Lower leg skin (tissue), 3 donors: ENCODE data around the gene FAM153A.
"Not testable (repeated sequence)": the region's sequence is repeated elsewhere in the genome, so short reads cannot be mapped to it uniquely, and the experiment has no call there.

Experiments used
- POLR2A ChIP-seq, 2 donors: fragments of 450-650 bp; IDR thresholded peaks; one replicate each; pipeline ENCODE4 v1.6.1; 2016 to 2017; ENCODE audit warnings: antibody characterized with exemption in 2 of 2, mild to moderate bottlenecking in 1 of 2, moderate library complexity in 1 of 2
- TF ChIP-seq, protein P1 (sequence below), 3 donors: fragments of 450-650 bp; IDR thresholded peaks; one replicate each; pipeline ENCODE4 v1.5.1; 2016; ENCODE audit warnings: antibody characterized with exemption in 3 of 3, mild to moderate bottlenecking in 3 of 3, moderate library complexity in 2 of 3

DNA sequence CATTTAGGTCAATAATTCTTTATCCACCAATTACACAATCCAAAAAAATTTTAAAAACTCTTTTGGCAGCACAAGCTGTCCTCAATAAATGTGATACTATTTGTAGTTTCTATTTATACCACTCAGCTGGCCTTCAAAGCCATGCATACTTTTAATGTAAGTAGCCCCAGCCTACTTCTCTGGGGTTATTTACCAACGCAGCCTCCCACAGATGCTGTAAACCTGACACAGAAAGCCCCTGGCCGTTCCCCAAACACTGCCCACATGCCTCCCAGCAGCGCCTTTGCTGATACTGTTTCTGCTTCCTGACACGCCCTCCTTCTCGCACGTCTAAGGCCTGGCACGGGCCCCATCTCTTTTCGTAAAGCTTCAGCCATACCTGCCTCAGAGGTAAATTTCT is 62.7 kb downstream of the FAM153A start:
- TF ChIP-seq, protein P1, sequence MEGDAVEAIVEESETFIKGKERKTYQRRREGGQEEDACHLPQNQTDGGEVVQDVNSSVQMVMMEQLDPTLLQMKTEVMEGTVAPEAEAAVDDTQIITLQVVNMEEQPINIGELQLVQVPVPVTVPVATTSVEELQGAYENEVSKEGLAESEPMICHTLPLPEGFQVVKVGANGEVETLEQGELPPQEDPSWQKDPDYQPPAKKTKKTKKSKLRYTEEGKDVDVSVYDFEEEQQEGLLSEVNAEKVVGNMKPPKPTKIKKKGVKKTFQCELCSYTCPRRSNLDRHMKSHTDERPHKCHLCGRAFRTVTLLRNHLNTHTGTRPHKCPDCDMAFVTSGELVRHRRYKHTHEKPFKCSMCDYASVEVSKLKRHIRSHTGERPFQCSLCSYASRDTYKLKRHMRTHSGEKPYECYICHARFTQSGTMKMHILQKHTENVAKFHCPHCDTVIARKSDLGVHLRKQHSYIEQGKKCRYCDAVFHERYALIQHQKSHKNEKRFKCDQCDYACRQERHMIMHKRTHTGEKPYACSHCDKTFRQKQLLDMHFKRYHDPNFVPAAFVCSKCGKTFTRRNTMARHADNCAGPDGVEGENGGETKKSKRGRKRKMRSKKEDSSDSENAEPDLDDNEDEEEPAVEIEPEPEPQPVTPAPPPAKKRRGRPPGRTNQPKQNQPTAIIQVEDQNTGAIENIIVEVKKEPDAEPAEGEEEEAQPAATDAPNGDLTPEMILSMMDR (IDR thresholded peaks at IDR 0.05): not testable (repeated sequence)
- not testable (repeated sequence) for TF ChIP-seq POLR2A (IDR thresholded peaks at IDR 0.05)
